OCI-LY7 (cell line): ENCODE data around the gene SPOP. TPM values are rescaled to one million over a fixed set of nuclear protein-coding genes. Genes with fewer than 3 reads are reported as not detected.

Source experiments
- BruUV-seq: library from RNA; stranded (reverse); fragments of 400-500 nt; replicated peaks from 2 replicates; lab custom pipeline; 2021; lab: Mats Ljungman, UMichigan
- CTCF ChIA-PET: fragments of 300-600 bp; sonication (Branson Sonifier 250); formaldehyde crosslinking; loops from one replicate; lab custom pipeline; 2022; ENCODE audit warnings: antibody characterized with exemption; ENCODE audit not compliant: unreplicated experiment; lab: Charles Lee
- POLR2A ChIA-PET: fragments of 300-600 bp; sonication (Branson Sonifier 250); formaldehyde crosslinking; loops from one replicate; lab custom pipeline; 2022; ENCODE audit warnings: antibody characterized with exemption; lab: Charles Lee
- DNase-seq: peaks from one replicate; pipeline ENCODE4 v3.0.0-alpha.2; 2015; ENCODE audit warnings: low spot score
- H2AFZ ChIP-seq: fragments of 200-600 bp; sonication (generic), shearing (Covaris generic); 2 replicates; pipeline ENCODE4 v1.6.1; 2014; ENCODE audit warnings: mild to moderate bottlenecking, antibody characterized with exemption, low read length, moderate library complexity
- H3K27ac ChIP-seq: fragments of 200-600 bp; sonication (generic); 2 replicates; pipeline ENCODE4 v1.5.1; 2014; ENCODE audit warnings: mixed run types, low read depth, mild to moderate bottlenecking, moderate library complexity, low read length, inconsistent platforms; ENCODE audit not compliant: poor library complexity, severe bottlenecking
- H3K36me3 ChIP-seq: fragments of 200-600 bp; sonication (generic); 2 replicates; pipeline ENCODE4 v1.6.1; 2014; ENCODE audit warnings: mild to moderate bottlenecking, antibody characterized with exemption, low read length, moderate library complexity, mixed read lengths; ENCODE audit not compliant: insufficient read depth
- H3K4me1 ChIP-seq: fragments of 200-600 bp; sonication (generic); 2 replicates; pipeline ENCODE4 v1.5.1; 2014; ENCODE audit warnings: mild to moderate bottlenecking, low read length; ENCODE audit not compliant: insufficient read depth, poor library complexity, severe bottlenecking
- H3K4me2 ChIP-seq: fragments of 200-600 bp; sonication (generic); 2 replicates; pipeline ENCODE4 v1.6.1; 2014; ENCODE audit warnings: mild to moderate bottlenecking, low read length
- H3K4me3 ChIP-seq: fragments of 200-600 bp; sonication (generic); 2 replicates; pipeline ENCODE4 v1.5.1; 2014; ENCODE audit warnings: mild to moderate bottlenecking, low read depth, low read length; ENCODE audit not compliant: poor library complexity, severe bottlenecking
- H3K79me2 ChIP-seq: fragments of 200-600 bp; sonication (generic); 2 replicates; pipeline ENCODE4 v1.6.1; 2016; ENCODE audit warnings: low read depth, mild to moderate bottlenecking, low read length, moderate library complexity, mixed read lengths; ENCODE audit not compliant: insufficient read depth
- H3K9me2 ChIP-seq: fragments of 200-600 bp; sonication (generic); 2 replicates; pipeline ENCODE4 v1.6.1; 2016; ENCODE audit warnings: mild to moderate bottlenecking, low read length, mixed read lengths; ENCODE audit not compliant: insufficient read depth
- H3K9me3 ChIP-seq: fragments of 200-600 bp; sonication (generic); 2 replicates; pipeline ENCODE4 v1.6.1; 2014; ENCODE audit warnings: mild to moderate bottlenecking, mixed run types, low read length, mixed read lengths
- H4K20me1 ChIP-seq: fragments of 200-600 bp; sonication (generic); 2 replicates; pipeline ENCODE4 v1.6.1; 2014; ENCODE audit warnings: mild to moderate bottlenecking, antibody characterized with exemption, low read length, moderate library complexity, mixed read lengths; ENCODE audit not compliant: insufficient read depth
- CTCF ChIP-seq: fragments of 200-600 bp; sonication (generic); conservative IDR thresholded peaks from 2 replicates; pipeline ENCODE4 v1.5.1; 2014; ENCODE audit warnings: mild to moderate bottlenecking, antibody characterized with exemption, low read length, moderate library complexity, mixed read lengths
- EZH2phosphoT487 ChIP-seq: fragments of 200-600 bp; sonication (generic); IDR thresholded peaks from 2 replicates; pipeline ENCODE4 v1.6.1; 2018; ENCODE audit warnings: low read depth, borderline replicate concordance, mild to moderate bottlenecking, mixed run types, antibody characterized with exemption, low read length, moderate library complexity, mixed read lengths
- intact Hi-C: fragments of 100-400 bp; cut with micrococcal nuclease; formaldehyde crosslinking; loops from one replicate; pipeline ENCODE4 v1.10.0; 2022; ENCODE audit not compliant: unreplicated experiment
- total RNA-seq, 2 experiments: library from RNA; depleted of rRNA in 1 of 2; stranded (reverse); fragments of >200 nt in 1 of 2; shearing (Covaris generic) in 1 of 2; gene quantifications; 2 replicates each; pipeline ENCODE4 v1.2.3, GENCODE V29; 2014 to 2022

SPOP gene
- total RNA-seq, 2 experiments from 2014 or later, result 37.8 to 69.0 TPM

- Histone ChIP-seq H3K4me1 (peaks cover 10% of the 10 kb centered on the region), H2AFZ (no peak overlapping the region), H3K4me2 (no peak overlapping the region), H3K36me3 (peaks cover 14% of the 10 kb centered on the region), H3K4me3 (no peak overlapping the region), H4K20me1 (no peaks in the 10 kb centered on the region), H3K27ac (no peak overlapping the region), H3K79me2 (no peaks in the 10 kb centered on the region), H3K9me3 (no peaks in the 10 kb centered on the region), H3K9me2 (no peaks in the 10 kb centered on the region)
- intact Hi-C loops, result loop anchor here (5.0 kb wide), 1 partner anchor 259 kb away; no protein-coding TSS in a partner anchor
- BruUV-seq, result no TSS peak
- DNase-seq, result no peak
- no peak for TF ChIP-seq CTCF
- TF ChIP-seq EZH2phosphoT487, result no peak
- ChIA-PET POLR2A (interaction anchor here (0.6 kb wide), 2 partner anchors 75 to 99 kb away, joined by 3 read pairs; no protein-coding TSS in a partner anchor), CTCF (interaction anchor here (0.6 kb wide), 2 partner anchors 12 to 61 kb away, joined by 3 to 4 read pairs; partner anchors contain the start of gene SLC35B1)
Measured at GRCh38 chr17:49696233-49696761, 18.4 kb upstream of the SPOP start.

- H3K9me3 ChIP-seq, result no peaks in the 10 kb centered on the region
- POLR2A ChIA-PET, result interaction anchor here (0.6 kb wide), 2 partner anchors 75 to 100 kb away, joined by 3 read pairs; no protein-coding TSS in a partner anchor
- H4K20me1 ChIP-seq, result no peaks in the 10 kb centered on the region
- H3K4me1 ChIP-seq, result peaks cover 10% of the 10 kb centered on the region
- intact Hi-C loops, result loop anchor here (1.0 to 5.0 kb wide), 2 partner anchors 127 to 258 kb away; no protein-coding TSS in a partner anchor
- no peak overlapping the region; the same call in 1 of the 2 replicates for H2AFZ ChIP-seq
- CTCF ChIA-PET, result interaction anchor here (0.6 kb wide), 2 partner anchors 12 to 61 kb away, joined by 3 to 4 read pairs; partner anchors contain the start of gene SLC35B1
- H3K27ac ChIP-seq, result no peak overlapping the region
- peaks cover 9% of the 10 kb centered on the region for H3K36me3 ChIP-seq
- no peak overlapping the region for H3K4me2 ChIP-seq
- no peaks in the 10 kb centered on the region for H3K79me2 ChIP-seq
- no peak for TF ChIP-seq EZH2phosphoT487
- TF ChIP-seq CTCF, result no peak; the same call in 1 of the 2 replicates
- BruUV-seq, result no TSS peak
- DNase-seq, result no peak
- no peaks in the 10 kb centered on the region for H3K9me2 ChIP-seq
- H3K4me3 ChIP-seq, result no peak overlapping the region
Measured at GRCh38 chr17:49695698-49696232, 17.9 kb upstream of the SPOP start.
